GM18526 (cell line): ENCODE measurements around the gene NT5C1A.

ENCODE experiments used
- POLR2A ChIP-seq: IDR thresholded peaks from 3 replicates; pipeline ENCODE4 v1.6.1; 2011; ENCODE audit not compliant: insufficient read length; ENCODE audit errors: extremely low read depth

The NT5C1A gene

DNA sequence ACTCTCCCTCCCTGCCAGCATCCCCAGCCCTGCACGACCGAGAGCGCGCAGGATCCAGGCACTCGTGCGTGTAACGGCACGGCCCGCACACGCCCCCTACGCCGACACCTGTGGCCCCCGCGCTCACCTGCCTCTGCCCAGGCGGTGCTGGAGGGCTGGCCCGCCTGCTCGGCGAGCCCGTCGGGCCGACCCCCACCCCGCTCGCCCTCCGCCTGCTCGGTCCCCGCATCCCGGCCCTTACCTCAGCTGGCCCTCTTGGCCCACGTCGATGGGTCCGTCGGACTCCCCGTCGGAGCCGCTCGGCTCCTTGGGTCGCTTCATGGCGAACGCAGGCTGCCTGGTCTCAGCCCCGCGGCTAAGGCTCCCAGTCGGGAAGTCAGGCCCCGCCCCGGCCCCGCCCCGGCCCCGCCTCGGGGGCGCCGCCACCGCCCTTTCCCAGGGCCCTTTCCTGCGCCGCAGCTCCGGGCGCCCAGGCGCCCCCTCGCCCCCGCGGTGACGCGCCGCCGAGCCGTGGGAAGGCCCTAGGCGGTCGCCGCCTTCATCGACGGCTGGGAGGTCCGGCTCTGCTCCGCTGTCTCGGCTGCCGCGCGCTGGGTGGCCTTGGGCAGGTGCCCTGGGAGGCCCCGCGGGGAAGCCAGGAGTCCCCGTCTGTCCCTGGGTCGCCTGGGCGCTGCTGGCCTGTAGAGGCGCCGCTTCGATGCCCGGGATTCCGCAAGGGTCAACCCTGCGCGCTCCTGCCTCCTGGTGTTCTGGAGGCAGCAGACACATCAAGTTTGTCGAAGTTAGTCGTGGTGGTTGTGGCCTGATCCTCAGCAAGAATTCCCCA lies 32.4 kb downstream of the NT5C1A start, which contains the start of gene HEYL:
Gene HEYL (minus strand): TSS at position 339 of the 826 bp plus-strand sequence. CDS start 18 bp downstream, at position 321.
- no peak for TF ChIP-seq POLR2A

GRCh38 chr1:39638965-39639304 lies 33.0 kb downstream of the NT5C1A start:
- no peak for TF ChIP-seq POLR2A

- no peak for TF ChIP-seq POLR2A
Observed at GRCh38 chr1:39637361-39637760, 34.5 kb downstream of the NT5C1A start.

GRCh38 chr1:39635871-39636210 lies 36.1 kb downstream of the NT5C1A start:
- TF ChIP-seq POLR2A: no peak

DNA sequence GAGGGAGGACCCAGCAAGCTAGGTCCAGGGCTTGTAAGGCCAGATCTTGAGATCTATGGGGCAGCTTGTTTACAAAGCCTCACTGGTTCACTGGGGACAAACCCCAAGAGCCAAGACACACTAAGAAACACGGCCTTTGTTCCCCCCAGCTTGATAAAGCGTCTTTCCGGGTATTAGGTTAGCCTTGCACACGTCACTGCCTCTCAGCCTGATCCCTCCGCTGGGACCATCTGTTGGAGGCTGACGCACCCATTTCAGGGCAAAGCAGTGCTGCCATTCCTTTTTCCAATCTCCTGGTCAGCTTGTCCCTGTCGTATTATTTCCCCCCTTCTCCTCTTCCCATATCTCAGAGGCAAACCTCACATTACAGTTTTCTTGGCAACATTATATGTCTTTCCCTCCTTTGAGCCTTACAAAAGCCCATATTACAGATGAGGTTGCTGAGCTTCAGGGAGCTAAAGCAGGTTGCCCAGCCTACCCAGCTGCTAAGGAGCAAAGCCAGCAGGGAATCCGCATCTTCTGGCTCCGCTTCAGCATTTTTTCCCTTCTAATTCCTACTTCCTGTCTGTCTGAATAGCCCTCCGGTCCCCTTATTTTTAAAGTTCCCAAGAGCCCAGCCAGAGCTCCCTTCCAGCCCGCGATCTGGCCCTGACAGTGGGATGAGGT lies 36.6 kb downstream of the NT5C1A start:
- TF ChIP-seq POLR2A: no peak

DNA sequence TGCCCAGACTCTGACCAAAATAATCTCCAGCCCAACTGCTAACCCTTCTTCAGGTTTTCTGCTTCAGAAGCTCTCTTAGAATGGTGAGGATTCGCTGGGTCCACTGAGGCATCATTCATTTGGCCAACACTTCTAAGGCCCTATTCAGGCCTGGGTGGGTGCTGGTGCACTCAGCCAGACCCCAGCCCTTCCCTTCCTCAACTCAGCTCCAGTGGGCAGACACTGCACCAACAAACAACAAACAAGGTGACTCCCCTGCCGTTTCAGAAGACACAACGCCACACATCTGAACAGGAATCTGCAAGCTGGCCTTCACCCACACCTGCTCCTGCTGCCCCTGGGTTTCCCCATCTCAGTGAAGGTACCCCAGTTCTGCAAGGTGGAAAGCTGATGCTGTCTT lies 38.5 kb downstream of the NT5C1A start:
- TF ChIP-seq POLR2A: no peak

DNA sequence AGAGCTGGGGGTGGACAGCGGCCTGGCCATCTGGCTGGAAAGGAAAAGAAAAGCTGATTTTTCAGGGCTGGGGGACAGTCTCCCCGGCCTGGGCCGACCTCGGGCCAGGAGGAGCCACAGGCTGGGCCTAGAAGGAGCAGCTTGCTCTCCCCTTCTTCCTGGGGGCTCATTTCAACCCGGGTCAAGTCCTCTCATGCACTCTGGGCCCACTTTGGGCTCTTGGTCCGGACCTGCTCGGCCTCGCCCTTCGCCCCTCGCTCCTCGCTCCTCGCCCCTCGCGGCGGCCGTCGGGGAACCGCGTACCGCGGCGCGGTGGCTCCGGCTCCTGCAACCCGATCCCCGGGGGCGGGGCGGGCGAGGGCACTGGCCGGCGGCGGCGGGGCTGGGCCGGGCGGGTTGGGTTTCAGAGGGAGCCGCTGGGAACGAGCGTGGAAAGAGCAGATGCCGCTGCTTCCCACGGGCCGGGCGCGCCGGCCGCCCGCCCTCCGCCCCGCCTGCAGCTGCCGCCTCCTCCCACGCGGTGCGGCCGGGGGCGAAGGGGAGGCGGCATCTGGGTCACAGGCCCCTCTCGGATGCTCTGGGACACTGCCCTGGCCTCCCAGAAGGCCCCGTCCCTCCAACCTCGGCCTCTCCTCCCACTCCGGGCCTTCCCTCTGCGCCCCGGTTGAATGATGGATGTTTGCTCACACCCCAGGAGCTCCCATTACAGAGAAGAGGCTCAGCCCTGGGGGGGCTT lies 39.1 kb downstream of the NT5C1A start:
- TF ChIP-seq POLR2A: no peak

DNA sequence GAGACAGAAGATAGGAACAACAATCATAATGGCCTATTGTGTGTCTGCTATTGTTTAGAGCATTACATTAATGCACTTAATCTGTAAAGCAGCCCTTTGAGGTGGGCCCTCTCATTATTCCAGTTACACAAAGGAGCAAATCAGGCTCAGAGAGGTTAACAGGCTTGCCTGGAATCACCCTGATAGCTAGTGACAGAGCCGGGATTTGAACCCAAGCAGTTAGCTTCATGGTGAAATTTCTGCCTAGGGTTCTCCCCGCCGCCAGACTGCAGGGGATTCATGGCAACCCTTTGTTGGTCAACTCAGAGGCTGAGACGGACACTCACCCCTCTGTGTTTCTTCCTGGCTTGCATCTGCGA lies 39.6 kb downstream of the NT5C1A start:
- TF ChIP-seq POLR2A: no peak

- no peak for TF ChIP-seq POLR2A
Observed at GRCh38 chr1:39631361-39632322, 40.3 kb downstream of the NT5C1A start.

DNA sequence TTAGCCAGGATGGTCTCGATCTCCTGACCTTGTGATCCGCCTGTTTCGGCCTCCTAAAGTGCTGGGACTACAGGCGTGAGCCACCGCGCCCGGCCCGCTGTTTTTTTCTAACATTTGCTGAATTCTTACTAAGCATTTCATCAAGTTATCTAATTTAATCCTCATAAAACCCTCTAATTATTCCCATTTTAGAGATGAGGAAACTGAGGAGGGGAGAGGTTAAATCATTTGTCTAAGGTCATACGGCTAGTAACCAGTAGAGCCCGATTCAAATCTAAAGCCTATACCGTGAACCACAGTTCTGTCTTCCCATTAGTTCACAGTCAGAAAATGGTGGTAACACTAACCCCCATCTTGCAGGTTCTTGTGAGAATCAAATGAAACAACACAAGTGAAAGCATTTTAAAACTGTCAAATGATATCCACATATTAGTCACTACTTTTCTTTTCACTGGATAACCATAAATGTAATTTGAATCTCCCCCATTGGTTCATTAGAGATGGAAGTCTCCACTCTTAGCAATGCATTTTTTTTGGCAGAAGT lies 43.0 kb downstream of the NT5C1A start:
- TF ChIP-seq POLR2A: no peak

- TF ChIP-seq POLR2A: no peak
Observed at GRCh38 chr1:39626646-39627045, 45.3 kb downstream of the NT5C1A start.

DNA sequence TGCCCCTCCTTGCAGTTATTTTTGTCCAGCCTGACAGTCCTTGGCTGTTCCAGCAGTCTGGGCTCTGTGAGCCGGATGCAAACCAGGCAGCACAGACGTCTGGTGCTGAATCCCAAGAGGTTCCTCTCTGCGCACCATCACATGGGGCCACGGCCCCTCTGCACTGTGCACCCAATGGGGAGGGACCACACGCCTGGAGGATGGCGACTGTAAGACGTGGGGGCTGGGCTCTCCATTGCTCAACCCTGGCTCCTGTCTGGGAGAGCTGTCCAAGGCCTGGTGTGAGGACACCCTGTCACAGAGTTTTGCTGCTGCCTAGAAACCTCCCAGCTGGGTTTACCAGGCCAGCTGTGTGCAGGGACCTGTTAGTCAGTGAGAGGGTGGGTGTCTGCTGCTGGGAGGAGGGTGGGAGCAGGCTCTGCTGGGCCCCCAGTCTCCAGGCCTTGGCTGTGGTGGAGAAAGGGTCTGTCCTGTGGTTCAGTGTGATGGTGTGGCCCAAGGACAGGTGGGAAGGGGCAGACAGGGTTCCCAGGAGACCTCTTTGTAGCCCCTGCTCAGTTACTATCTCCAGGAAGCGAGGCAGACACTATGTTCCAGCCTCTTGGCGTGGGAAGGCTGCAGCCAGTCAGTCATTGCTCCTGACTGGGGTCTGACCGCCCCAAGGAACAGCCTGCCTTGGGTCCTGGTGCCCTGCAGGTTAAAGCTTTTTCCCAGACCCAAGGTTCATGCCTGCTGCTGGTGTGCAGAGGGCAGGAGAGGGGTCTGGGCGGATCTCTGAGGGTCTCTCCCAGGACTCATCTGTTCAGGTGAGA lies 46.2 kb downstream of the NT5C1A start:
- TF ChIP-seq POLR2A: no peak

- no peak for TF ChIP-seq POLR2A
Observed at GRCh38 chr1:39625009-39625408, 46.9 kb downstream of the NT5C1A start.

- no peak for TF ChIP-seq POLR2A
Observed at GRCh38 chr1:39623053-39623452, 48.9 kb downstream of the NT5C1A start.
